OCI-LY3 (cell line): ENCODE data around the gene PCBP2.

Experiments used
- H2AFZ ChIP-seq: fragments of 200-600, 300-600 bp; shearing (Covaris generic); 2 replicates; pipeline ENCODE4 v1.6.0; 2014; ENCODE audit warnings: antibody characterized with exemption, low read depth, low read length
- H3K27ac ChIP-seq: fragments of 200-600, 300-600 bp; sonication (generic); 2 replicates; pipeline ENCODE4 v1.5.1; 2014; ENCODE audit warnings: mild to moderate bottlenecking, low read length, moderate library complexity, mixed read lengths
- H3K27me3 ChIP-seq: fragments of 200-600, 300-600 bp; sonication (generic); 2 replicates; pipeline ENCODE4 v1.6.1; 2014; ENCODE audit warnings: low read depth, low read length, mixed read lengths
- H3K36me3 ChIP-seq: fragments of 200-600, 300-600 bp; sonication (generic); replicated peaks from 2 replicates; pipeline ENCODE3; 2014; ENCODE audit warnings: low read depth, low read length, mixed read lengths
- H3K4me1 ChIP-seq: fragments of 300-600, 200-600 bp; sonication (generic); 2 replicates; pipeline ENCODE4 v1.6.1; 2014; ENCODE audit warnings: low read length, mixed read lengths
- H3K4me2 ChIP-seq: fragments of 200-600, 300-600 bp; sonication (generic); 2 replicates; pipeline ENCODE4 v1.6.1; 2014; ENCODE audit warnings: low read length, mixed read lengths
- H3K4me3 ChIP-seq: fragments of 300-600, 200-600 bp; sonication (generic); 2 replicates; pipeline ENCODE4 v1.5.1; 2014; ENCODE audit warnings: antibody characterized with exemption, mild to moderate bottlenecking, low read length, moderate library complexity
- H3K79me2 ChIP-seq: fragments of 300-600, 200-600 bp; shearing (Covaris generic); 2 replicates; pipeline ENCODE4 v1.6.1; 2014; ENCODE audit warnings: mild to moderate bottlenecking, low read length, mixed read lengths
- H3K9ac ChIP-seq: fragments of 300-600, 200-600 bp; shearing (Covaris generic); 2 replicates; pipeline ENCODE4 v1.6.0; 2014; ENCODE audit warnings: mild to moderate bottlenecking, low read length, moderate library complexity
- H3K9me3 ChIP-seq: fragments of 200-600, 300-600 bp; shearing (Covaris generic); 2 replicates; pipeline ENCODE4 v1.6.1; 2014; ENCODE audit warnings: low read length, mixed read lengths; ENCODE audit not compliant: insufficient read depth
- H4K20me1 ChIP-seq: fragments of 200-600, 300-600 bp; sonication (generic); 2 replicates; pipeline ENCODE4 v1.6.1; 2016; ENCODE audit warnings: low read length, mixed read lengths; ENCODE audit not compliant: insufficient read depth
- EZH2phosphoT487 ChIP-seq: fragments of 200-600 bp; shearing (Covaris generic); IDR thresholded peaks from 2 replicates; pipeline ENCODE4 v1.6.1; 2018; ENCODE audit warnings: antibody characterized with exemption, mixed run types, low read depth
- TF ChIP-seq, protein P1 (sequence below): fragments of 200-600, 300-600 bp; sonication (generic); IDR thresholded peaks from 2 replicates; pipeline ENCODE4 v1.5.1; 2014; ENCODE audit warnings: antibody characterized with exemption, low read length, low read depth

The PCBP2 gene

DNA sequence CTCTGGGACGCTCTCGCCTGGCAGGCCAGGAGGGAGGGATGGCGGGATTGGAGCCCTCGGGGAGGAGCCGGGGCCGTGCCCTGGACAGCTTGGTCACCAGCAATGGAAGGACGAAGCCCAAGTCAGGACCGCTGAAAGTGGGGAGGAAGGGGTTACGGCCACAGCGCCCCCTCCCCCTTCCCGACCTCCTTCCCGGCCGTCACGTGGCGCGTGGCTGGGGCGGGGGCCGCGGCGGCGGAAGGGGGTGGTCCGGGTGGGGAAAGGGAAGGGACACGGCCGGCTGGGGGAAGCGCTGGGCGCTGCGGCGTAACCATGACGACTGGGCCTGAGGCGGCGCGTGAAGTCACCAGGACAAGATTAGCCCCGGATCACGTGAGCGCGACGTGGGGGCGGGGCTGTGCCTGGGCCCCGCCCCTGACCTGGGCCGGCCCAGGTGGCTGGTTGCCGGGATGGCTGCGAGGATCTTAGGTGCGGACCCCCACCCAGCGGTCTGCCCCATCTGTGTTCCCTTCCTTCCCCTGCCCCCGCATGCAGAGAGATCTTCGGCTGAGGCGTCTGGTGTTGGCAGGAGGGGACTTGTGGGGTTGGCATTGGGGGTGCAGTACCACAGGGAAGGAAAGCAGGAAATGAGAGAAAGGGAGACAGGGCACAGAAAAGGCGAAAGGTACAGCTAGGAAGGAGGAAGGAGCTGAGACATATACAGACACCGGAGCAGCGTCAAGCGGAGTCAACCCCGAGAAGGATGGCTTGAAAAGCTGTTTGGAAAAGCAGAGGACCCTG, 41.1 kb downstream of the PCBP2 start:
- Histone ChIP-seq H3K4me2 (peak overlapping the region; percentile 72), H3K4me3 (peak overlapping the region; percentile 82), H3K27ac (peak overlapping the region; percentile 12; the same call in 1 of the 2 replicates), H3K27me3 (no peaks in the 10 kb centered on the region), H3K9me3 (no peaks in the 10 kb centered on the region), H3K9ac (peak overlapping the region; percentile 62), H3K36me3 (peaks cover under 1% of the 10 kb centered on the region), H3K4me1 (peaks cover 7% of the 10 kb centered on the region), H3K79me2 (no peaks in the 10 kb centered on the region), H4K20me1 (no peaks in the 10 kb centered on the region), H2AFZ (peak overlapping the region; percentile 69)
- no peak for TF ChIP-seq EZH2phosphoT487
- TF ChIP-seq, protein P1, sequence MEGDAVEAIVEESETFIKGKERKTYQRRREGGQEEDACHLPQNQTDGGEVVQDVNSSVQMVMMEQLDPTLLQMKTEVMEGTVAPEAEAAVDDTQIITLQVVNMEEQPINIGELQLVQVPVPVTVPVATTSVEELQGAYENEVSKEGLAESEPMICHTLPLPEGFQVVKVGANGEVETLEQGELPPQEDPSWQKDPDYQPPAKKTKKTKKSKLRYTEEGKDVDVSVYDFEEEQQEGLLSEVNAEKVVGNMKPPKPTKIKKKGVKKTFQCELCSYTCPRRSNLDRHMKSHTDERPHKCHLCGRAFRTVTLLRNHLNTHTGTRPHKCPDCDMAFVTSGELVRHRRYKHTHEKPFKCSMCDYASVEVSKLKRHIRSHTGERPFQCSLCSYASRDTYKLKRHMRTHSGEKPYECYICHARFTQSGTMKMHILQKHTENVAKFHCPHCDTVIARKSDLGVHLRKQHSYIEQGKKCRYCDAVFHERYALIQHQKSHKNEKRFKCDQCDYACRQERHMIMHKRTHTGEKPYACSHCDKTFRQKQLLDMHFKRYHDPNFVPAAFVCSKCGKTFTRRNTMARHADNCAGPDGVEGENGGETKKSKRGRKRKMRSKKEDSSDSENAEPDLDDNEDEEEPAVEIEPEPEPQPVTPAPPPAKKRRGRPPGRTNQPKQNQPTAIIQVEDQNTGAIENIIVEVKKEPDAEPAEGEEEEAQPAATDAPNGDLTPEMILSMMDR: no peak

DNA sequence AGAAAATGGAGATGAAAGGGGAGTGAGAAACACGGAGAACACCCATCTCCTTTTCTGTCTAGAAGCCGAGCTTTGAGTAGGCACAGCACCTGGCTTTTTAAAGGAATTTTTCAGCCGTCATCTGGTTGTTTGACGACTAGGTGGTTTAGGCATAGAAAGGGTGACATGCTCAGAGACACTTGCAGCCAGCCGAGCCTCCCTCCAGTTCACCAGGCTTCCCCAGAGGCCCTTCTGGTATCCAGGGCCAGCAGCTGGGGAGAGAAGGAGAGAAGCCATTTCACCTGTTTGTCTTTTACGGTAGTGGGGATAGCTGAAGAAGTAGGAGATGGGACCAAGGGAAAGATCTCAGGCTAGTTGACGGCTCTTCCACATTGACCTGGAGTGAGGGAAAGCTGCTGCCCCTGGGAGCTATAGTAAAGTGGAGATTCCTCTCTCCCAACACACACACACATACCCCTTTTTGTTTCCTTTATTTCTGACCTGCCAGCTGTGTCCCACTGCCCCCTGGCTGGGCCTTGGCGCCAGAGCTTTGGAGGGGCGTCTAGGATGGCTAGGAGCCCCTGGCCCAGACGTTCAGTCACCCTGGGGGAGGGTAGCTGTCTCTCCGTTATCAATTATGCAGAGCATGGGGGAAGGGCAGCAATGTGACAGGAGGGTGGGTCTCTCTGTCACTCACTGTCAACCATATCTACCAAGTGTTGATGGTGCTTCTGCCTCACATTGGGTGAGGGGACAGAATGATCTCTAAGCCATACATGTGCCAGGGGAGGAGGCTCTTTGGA, 41.9 kb downstream of the PCBP2 start:
- Histone ChIP-seq H3K9ac (peak overlapping the region; percentile 62), H2AFZ (peak overlapping the region; percentile 69), H3K79me2 (no peaks in the 10 kb centered on the region), H4K20me1 (no peaks in the 10 kb centered on the region), H3K4me3 (peak overlapping the region; percentile 82), H3K4me2 (peak overlapping the region; percentile 72), H3K36me3 (no peaks in the 10 kb centered on the region), H3K9me3 (no peaks in the 10 kb centered on the region), H3K27me3 (no peaks in the 10 kb centered on the region), H3K4me1 (peaks cover 12% of the 10 kb centered on the region), H3K27ac (peak overlapping the region; percentile 12; the same call in 1 of the 2 replicates)
- TF ChIP-seq, protein P1: no peak
- TF ChIP-seq EZH2phosphoT487: no peak

DNA sequence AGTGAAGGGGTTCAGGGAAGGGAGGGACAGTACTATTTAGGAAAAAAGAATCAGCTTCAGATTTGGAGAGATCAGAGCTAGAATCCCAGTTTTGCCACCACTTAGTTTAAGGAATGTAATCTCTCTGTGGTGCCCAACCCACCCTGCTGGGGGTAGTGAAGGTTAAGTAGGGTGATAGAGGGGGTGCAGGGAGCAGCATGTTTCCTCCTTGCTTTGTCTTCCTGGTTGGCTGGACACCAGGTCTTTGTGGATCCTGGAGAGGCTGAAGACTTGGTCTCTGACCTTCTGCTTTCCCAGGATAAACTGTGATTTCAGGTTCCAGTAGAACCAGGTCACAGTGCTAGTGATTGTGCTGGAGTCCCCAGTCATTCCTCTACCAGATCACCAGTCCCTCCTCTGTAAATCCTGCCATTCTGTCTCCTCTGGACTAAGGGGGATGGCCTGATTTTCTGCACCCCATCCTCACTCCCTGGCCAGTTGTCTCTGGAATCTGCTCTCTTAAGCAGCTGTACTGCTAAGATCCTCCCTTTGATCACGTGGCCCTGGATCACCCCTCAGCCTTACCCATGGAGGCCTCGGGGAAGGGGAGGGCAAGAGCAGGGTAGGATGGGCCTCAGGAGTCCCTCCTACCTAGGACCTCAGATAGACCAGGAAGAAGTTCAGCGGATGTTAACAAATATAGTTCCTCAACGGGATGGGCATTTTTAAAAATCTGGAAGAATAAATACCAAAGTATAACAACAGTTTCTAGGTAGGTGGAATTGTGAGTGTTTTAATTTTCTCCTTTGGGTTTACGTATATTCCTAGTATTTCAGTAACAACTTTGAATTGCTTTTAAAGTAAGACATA, 44.2 kb downstream of the PCBP2 start:
- peaks cover 23% of the 10 kb centered on the region for H3K4me1 ChIP-seq
- no peaks in the 10 kb centered on the region for H3K79me2 ChIP-seq
- no peak overlapping the region for H3K9ac ChIP-seq
- H3K4me3 ChIP-seq: no peak overlapping the region
- H2AFZ ChIP-seq: no peak overlapping the region
- H3K4me2 ChIP-seq: no peak overlapping the region
- H4K20me1 ChIP-seq: no peaks in the 10 kb centered on the region
- no peak for TF ChIP-seq EZH2phosphoT487
- TF ChIP-seq, protein P1: no peak
- H3K27ac ChIP-seq: no peak overlapping the region
- no peaks in the 10 kb centered on the region for H3K27me3 ChIP-seq
- H3K9me3 ChIP-seq: no peaks in the 10 kb centered on the region
- H3K36me3 ChIP-seq: no peaks in the 10 kb centered on the region

DNA sequence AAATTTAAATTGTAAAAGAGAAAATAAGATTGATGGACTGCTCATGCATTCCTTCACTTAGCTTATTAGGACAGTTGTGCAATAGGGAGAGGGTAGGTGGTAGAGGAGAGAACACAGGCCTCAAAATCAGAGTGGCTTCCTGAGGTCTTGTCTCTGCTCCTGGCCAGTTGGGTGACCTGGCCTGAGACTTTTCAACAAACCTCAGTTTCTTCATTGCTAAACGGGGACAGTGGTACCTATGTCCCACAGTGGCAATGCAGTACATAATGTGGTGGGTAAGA, 44.8 kb downstream of the PCBP2 start:
- H3K4me1 ChIP-seq: peaks cover 25% of the 10 kb centered on the region
- no peak overlapping the region for H3K4me2 ChIP-seq
- H4K20me1 ChIP-seq: no peaks in the 10 kb centered on the region
- no peak overlapping the region for H3K4me3 ChIP-seq
- H3K9ac ChIP-seq: no peak overlapping the region
- no peaks in the 10 kb centered on the region for H3K27me3 ChIP-seq
- H3K9me3 ChIP-seq: no peaks in the 10 kb centered on the region
- H3K79me2 ChIP-seq: peaks cover 3% of the 10 kb centered on the region
- no peaks in the 10 kb centered on the region for H3K36me3 ChIP-seq
- no peak overlapping the region for H2AFZ ChIP-seq
- no peak overlapping the region for H3K27ac ChIP-seq
- TF ChIP-seq, protein P1: no peak
- TF ChIP-seq EZH2phosphoT487: no peak
